Tibial artery (tissue), 4 donors: ENCODE results near the gene ATAD5.

Source experiments
- DNase-seq, 2 donors: peaks; one replicate each; pipeline ENCODE4 v3.0.0-alpha.2; 2019
- H3K27ac ChIP-seq, 2 donors: fragments of 200-600 bp; sonication (generic) in 1 of 2; 1 replicate in 1 of 2; 2 replicates in 1 of 2; pipeline ENCODE4 v1.5.1; 2018 to 2019; ENCODE audit warnings: mild to moderate bottlenecking in 1 of 2
- H3K27me3 ChIP-seq, 2 donors: fragments of 200-600 bp; sonication (generic) in 1 of 2; one replicate each; pipeline versions ENCODE4 v1.5.1 to v1.6.0; 2016 to 2019
- H3K36me3 ChIP-seq, 3 donors: fragments of 200-600 bp; sonication (generic) in 2 of 3; one replicate each; pipeline ENCODE4 v1.5.1; 2016 to 2019; ENCODE audit warnings: mild to moderate bottlenecking in 2 of 3
- H3K4me1 ChIP-seq, 4 donors: fragments of 200-600 bp; sonication (generic) in 2 of 4; 1 replicate in 3 of 4; 2 replicates in 1 of 4; pipeline ENCODE4 v1.5.1; 2016 to 2019
- H3K4me3 ChIP-seq, 2 donors: fragments of 200-600 bp; sonication (generic) in 1 of 2; 1 replicate in 1 of 2; 2 replicates in 1 of 2; pipeline ENCODE4 v1.5.1; 2018 to 2019; ENCODE audit warnings: mild to moderate bottlenecking in 2 of 2
- H3K9me3 ChIP-seq, 3 donors: fragments of 200-600 bp; sonication (generic) in 1 of 3; one replicate each; pipeline ENCODE4 v1.5.1; 2016 to 2019
- CTCF ChIP-seq, 2 experiments: fragments of 200-600 bp in 1 of 2; fragments of 450-650 bp in 1 of 2; IDR thresholded peaks; one replicate each; pipeline ENCODE4 v1.5.1; 2017 to 2019; ENCODE audit warnings: antibody characterized with exemption in 2 of 2, mild to moderate bottlenecking in 1 of 2, moderate library complexity in 1 of 2
- intact Hi-C: fragments of 100-400 bp; cut with DNase I; formaldehyde crosslinking; loops from one replicate; pipeline ENCODE4 v1.15.0; 2023; ENCODE audit warnings: low total_unique reads

Gene ATAD5

DNA sequence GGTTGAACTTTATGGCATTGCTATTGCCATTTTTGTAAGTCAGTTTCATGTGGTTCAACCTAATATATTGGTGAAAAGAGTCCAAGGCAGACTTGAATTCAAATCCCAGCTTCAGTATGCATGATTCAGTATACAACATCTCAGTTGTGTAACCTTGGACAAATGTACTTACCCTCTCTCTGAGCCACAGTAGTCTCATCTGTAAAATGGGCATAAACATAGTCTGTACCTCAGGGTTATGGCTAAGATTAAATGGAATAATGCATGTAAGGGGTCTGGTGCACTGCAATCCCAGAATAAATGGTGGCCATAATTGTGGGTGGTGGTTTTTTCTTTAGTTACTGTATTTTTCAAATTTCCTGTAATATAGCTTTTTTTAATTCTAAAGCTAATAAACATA, 85.3 kb downstream of the ATAD5 start:
- Histone ChIP-seq H3K27me3 (peaks cover 5 to 14% of the 10 kb centered on the region in 2 donors), H3K4me3 (no peak overlapping the region), H3K36me3 (no peaks in the 10 kb centered on the region), H3K4me1 (peaks cover 0 to 10% (median 5%) of the 10 kb centered on the region in 4 donors), H3K9me3 (no peaks in the 10 kb centered on the region), H3K27ac (no peak overlapping the region)
- no peak for DNase-seq
- intact Hi-C loops, result no loop called here
- no peak for TF ChIP-seq CTCF (IDR thresholded peaks at IDR 0.05)

- TF ChIP-seq CTCF (IDR thresholded peaks at IDR 0.05), result no peak
- H3K4me3 ChIP-seq, result no peak overlapping the region
- peaks cover 0 to 19% (median 14%) of the 10 kb centered on the region in 4 donors for H3K4me1 ChIP-seq
- peak in 1 of 2 donors; percentile 31 for DNase-seq
- no peaks in the 10 kb centered on the region for H3K9me3 ChIP-seq
- H3K27ac ChIP-seq, result no peak overlapping the region
- H3K36me3 ChIP-seq, result no peaks in the 10 kb centered on the region
- peaks cover 6 to 26% of the 10 kb centered on the region in 2 donors for H3K27me3 ChIP-seq
- intact Hi-C loops, result no loop called here
These were observed 88.5 kb downstream of the ATAD5 start for GRCh38 chr17:30920282-30920681.

- H3K36me3 ChIP-seq, result no peaks in the 10 kb centered on the region
- H3K27me3 ChIP-seq, result peaks cover 6 to 30% of the 10 kb centered on the region in 2 donors
- no peak for TF ChIP-seq CTCF (IDR thresholded peaks at IDR 0.05)
- peak in 1 of 2 donors; percentile 1 for DNase-seq
- peaks cover 0 to 19% (median 14%) of the 10 kb centered on the region in 4 donors for H3K4me1 ChIP-seq
- H3K4me3 ChIP-seq, result peak overlapping the region in 1 of 2 donors; percentile 55
- no peak overlapping the region for H3K27ac ChIP-seq
- H3K9me3 ChIP-seq, result no peaks in the 10 kb centered on the region
- intact Hi-C loops, result no loop called here
These were observed 89.1 kb downstream of the ATAD5 start for GRCh38 chr17:30920683-30921543.

DNA sequence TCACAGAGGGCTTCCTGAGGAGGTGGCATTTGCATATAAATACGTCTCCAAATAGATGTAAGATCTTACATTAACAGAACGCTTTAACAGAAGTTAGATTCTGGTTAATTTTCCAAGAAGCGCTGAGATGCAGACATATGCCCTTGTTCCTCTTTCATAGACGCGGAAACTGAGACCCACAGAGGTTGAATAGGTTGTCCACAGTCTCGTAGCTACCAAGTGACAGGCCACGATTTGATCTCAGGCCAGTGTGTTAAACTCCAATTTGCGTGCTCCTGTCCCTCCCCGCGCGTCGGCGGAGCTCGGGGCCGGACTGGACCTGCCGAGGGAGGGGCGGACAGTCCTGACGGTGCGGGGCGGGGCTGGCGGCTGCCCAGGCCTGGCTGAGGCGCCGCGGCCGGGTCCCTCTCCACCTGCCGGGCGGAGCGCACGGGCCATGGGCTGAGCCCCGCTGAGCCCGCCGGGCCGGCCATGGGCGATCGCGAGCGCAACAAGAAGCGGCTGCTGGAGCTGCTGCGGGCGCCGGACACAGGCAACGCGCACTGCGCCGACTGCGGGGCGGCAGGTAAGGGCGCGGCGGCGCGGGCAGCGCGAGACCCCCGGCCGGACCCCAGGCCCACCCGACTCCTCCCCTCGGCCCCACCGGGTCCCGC, 89.9 kb downstream of the ATAD5 start, which contains the start of gene ADAP2:
TSS of gene ADAP2 (plus strand) at position 402 of the 653 bp plus-strand sequence. CDS start at position 472, 70 bp downstream.
- Histone ChIP-seq H3K9me3 (no peaks in the 10 kb centered on the region), H3K36me3 (no peaks in the 10 kb centered on the region), H3K4me3 (peak within 1 kb of the TSS; percentile 42 to 55), H3K4me1 (peaks cover 0 to 19% (median 14%) of the 10 kb centered on the region in 4 donors), H3K27me3 (peaks cover 6 to 37% of the 10 kb centered on the region in 2 donors), H3K27ac (peak within 1 kb of the TSS in 1 of 2 donors; percentile 16)
- no peak for TF ChIP-seq CTCF (IDR thresholded peaks at IDR 0.05)
- intact Hi-C loops, result no loop called here
- peak; percentile 53 to 68 for DNase-seq

- peak in 1 of 2 donors; percentile 66 for DNase-seq
- Histone ChIP-seq H3K9me3 (no peaks in the 10 kb centered on the region), H3K4me1 (peaks cover 0 to 19% (median 14%) of the 10 kb centered on the region in 4 donors), H3K27ac (peak overlapping the region in 1 of 2 donors; percentile 16), H3K36me3 (no peaks in the 10 kb centered on the region), H3K27me3 (peaks cover 6 to 41% of the 10 kb centered on the region in 2 donors), H3K4me3 (peak overlapping the region; percentile 42 to 55)
- no peak for TF ChIP-seq CTCF (IDR thresholded peaks at IDR 0.05)
- intact Hi-C loops, result no loop called here
These were observed 90.7 kb downstream of the ATAD5 start for GRCh38 chr17:30922235-30923030.
